ENCODE measurements around the gene OCA2.

- TF ChIP-seq CTCF (optimal IDR thresholded peaks at IDR 0.05 in 1 of 3, IDR thresholded peaks at IDR 0.05 in 1 of 3, conservative IDR thresholded peaks at IDR 0.05 in 1 of 3; ENCODE audit: extremely low read depth in 1 of 3, insufficient read depth in 2 of 3, low read length in 3 of 3) (no peak), EZH2 (IDR thresholded peaks at IDR 0.05; ENCODE audit: low read length) (no peak)
Observed at GRCh38 chr15:27861171-27861570, 237.9 kb downstream of the OCA2 start.
